Activated T-cell treated with anti-CD3 and anti-CD28 coated beads, Interleukin-2, amount 50 U/mL, for 24 hours (primary cell): Measurements from ENCODE around the gene SLC22A14.
"Not testable (repeated sequence)": the region's sequence is repeated elsewhere in the genome, so short reads cannot be mapped to it uniquely, and the experiment has no call there.

Experiments
- DNase-seq: peaks from one replicate; pipeline ENCODE4 v3.0.0-alpha.2; 2020
- H3K27ac Mint-ChIP-seq: 2 replicates; pipeline ENCODE4 v1.8.0; 2020; ENCODE audit warnings: mild to moderate bottlenecking, mixed read lengths
- H3K27me3 Mint-ChIP-seq: 2 replicates; pipeline ENCODE4 v1.8.0; 2020; ENCODE audit warnings: mixed read lengths
- H3K36me3 Mint-ChIP-seq: 2 replicates; pipeline ENCODE4 v1.8.0; 2020; ENCODE audit warnings: low read depth, mixed read lengths
- H3K4me1 Mint-ChIP-seq: 2 replicates; pipeline ENCODE4 v1.8.0; 2020; ENCODE audit warnings: low read depth, mixed read lengths
- H3K4me3 Mint-ChIP-seq: 2 replicates; pipeline ENCODE4 v1.8.0; 2020; ENCODE audit warnings: mild to moderate bottlenecking, moderate library complexity, mixed read lengths
- H3K9me3 Mint-ChIP-seq: 2 replicates; pipeline ENCODE4 v1.8.0; 2020; ENCODE audit warnings: mixed read lengths

SLC22A14 gene

DNA sequence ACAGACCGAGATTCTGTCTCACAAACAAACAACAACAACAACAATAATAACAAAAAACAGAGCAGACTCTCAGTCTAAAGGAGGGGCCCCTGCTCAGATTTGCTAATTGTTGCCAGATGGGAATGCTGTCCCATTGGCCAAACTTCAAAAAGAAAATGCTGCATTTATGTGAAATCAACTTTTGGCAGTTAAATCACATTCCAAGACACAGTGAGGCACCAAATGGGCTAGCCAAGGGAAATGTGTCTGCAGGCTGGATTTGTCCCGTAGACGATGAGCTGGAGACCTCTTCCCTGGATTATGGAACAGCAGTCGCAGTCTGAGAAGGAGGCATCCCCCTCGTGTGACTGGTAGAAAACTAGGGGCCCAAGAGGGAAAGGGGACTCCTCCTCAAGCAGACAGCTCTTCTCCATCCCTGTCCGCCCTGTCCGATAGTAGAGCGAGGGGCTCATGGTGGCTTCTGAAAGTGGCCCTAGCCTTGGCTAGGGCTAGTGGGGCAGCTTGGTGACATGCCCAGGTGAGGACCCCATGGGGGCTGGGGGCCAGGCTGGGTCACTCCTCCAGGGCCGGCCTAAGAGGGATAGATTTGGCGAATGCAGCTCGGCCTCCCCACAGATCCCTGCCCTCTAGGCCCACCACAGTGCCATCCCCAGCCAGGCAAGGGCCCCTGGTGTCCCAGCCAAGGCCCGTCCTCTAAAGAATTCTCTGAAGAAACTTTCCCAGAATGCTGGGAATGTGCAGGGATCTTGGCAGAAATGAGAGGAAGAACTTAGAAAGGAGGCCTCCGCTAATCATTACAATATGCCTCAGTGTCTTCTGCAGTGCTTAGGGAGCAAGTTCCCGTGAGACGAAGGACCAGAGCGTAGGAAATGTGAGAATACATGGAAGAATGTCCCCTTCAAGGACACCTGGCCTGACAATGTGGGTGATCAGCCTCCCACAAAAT is 2.0 kb downstream of the SLC22A14 start:
- no peak for DNase-seq

GRCh38 chr3:38284756-38285150 is 2.7 kb downstream of the SLC22A14 start:
- Mint-ChIP-seq H3K9me3 (no peaks in the 10 kb centered on the region), H3K27ac (no peak overlapping the region), H3K4me3 (no peak overlapping the region), H3K27me3 (no peaks in the 10 kb centered on the region), H3K4me1 (no peaks in the 10 kb centered on the region), H3K36me3 (no peaks in the 10 kb centered on the region)
- no peak for DNase-seq

More for the DNA sequence above, 2.0 kb downstream of the SLC22A14 start:
- no peaks in the 10 kb centered on the region for H3K9me3 Mint-ChIP-seq
- no peak overlapping the region for H3K27ac Mint-ChIP-seq
- H3K4me1 Mint-ChIP-seq = no peaks in the 10 kb centered on the region
- H3K27me3 Mint-ChIP-seq = no peaks in the 10 kb centered on the region
- no peaks in the 10 kb centered on the region for H3K36me3 Mint-ChIP-seq
- H3K4me3 Mint-ChIP-seq = no peak overlapping the region

GRCh38 chr3:38289286-38290217 is 7.5 kb downstream of the SLC22A14 start:
- not testable (repeated sequence) for H3K27me3 Mint-ChIP-seq, H3K4me1 Mint-ChIP-seq, H3K4me3 Mint-ChIP-seq, H3K36me3 Mint-ChIP-seq, H3K9me3 Mint-ChIP-seq, DNase-seq, H3K27ac Mint-ChIP-seq

- not testable (repeated sequence) for H3K4me1 Mint-ChIP-seq, H3K27me3 Mint-ChIP-seq, H3K4me3 Mint-ChIP-seq, DNase-seq, H3K9me3 Mint-ChIP-seq, H3K36me3 Mint-ChIP-seq, H3K27ac Mint-ChIP-seq
Observed at GRCh38 chr3:38297053-38297452, 15.0 kb downstream of the SLC22A14 start.

GRCh38 chr3:38297537-38297936 is 15.4 kb downstream of the SLC22A14 start:
- Mint-ChIP-seq H3K27ac (no peak overlapping the region), H3K9me3 (no peaks in the 10 kb centered on the region), H3K27me3 (peaks cover 9% of the 10 kb centered on the region), H3K4me3 (no peak overlapping the region), H3K4me1 (no peaks in the 10 kb centered on the region), H3K36me3 (no peaks in the 10 kb centered on the region)
- no peak for DNase-seq

- Mint-ChIP-seq H3K27me3 (peaks cover 9% of the 10 kb centered on the region), H3K27ac (no peak overlapping the region), H3K4me1 (no peaks in the 10 kb centered on the region), H3K4me3 (no peak overlapping the region), H3K36me3 (no peaks in the 10 kb centered on the region), H3K9me3 (no peaks in the 10 kb centered on the region)
- no peak for DNase-seq
Observed at GRCh38 chr3:38297947-38298711, 16.0 kb downstream of the SLC22A14 start.

GRCh38 chr3:38306941-38307340 is 24.8 kb downstream of the SLC22A14 start:
- no peak for DNase-seq
- H3K36me3 Mint-ChIP-seq = no peaks in the 10 kb centered on the region
- H3K4me3 Mint-ChIP-seq = no peak overlapping the region
- no peak overlapping the region for H3K27ac Mint-ChIP-seq
- no peaks in the 10 kb centered on the region for H3K4me1 Mint-ChIP-seq
- H3K27me3 Mint-ChIP-seq = no peaks in the 10 kb centered on the region
- H3K9me3 Mint-ChIP-seq = no peaks in the 10 kb centered on the region

- Mint-ChIP-seq H3K36me3 (no peaks in the 10 kb centered on the region), H3K9me3 (no peaks in the 10 kb centered on the region), H3K4me1 (no peaks in the 10 kb centered on the region), H3K27ac (no peak overlapping the region), H3K27me3 (no peaks in the 10 kb centered on the region), H3K4me3 (no peak overlapping the region)
- no peak for DNase-seq
Observed at GRCh38 chr3:38307599-38307998, 25.5 kb downstream of the SLC22A14 start.

DNA sequence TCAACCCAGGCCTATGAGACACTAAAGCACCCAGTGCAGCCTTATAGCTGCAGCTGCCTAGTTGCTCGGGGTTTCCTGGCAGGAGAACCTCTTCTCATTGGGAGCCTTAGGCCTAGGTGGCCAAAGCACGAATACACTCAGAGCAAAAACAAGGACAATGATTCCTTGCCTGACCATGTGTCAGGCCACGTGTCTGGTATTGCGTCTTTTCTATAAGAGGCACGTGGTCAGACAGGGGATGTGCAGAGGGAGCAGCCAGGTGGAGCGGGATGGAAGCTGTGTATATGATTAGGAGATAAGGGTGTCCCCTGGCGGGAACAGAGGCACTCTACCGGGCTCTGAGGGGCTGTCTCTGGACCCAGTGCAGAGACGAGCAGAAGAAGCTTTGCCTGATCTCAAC is 26.4 kb downstream of the SLC22A14 start:
- Mint-ChIP-seq H3K4me3 (no peak overlapping the region), H3K27ac (no peak overlapping the region)

DNA sequence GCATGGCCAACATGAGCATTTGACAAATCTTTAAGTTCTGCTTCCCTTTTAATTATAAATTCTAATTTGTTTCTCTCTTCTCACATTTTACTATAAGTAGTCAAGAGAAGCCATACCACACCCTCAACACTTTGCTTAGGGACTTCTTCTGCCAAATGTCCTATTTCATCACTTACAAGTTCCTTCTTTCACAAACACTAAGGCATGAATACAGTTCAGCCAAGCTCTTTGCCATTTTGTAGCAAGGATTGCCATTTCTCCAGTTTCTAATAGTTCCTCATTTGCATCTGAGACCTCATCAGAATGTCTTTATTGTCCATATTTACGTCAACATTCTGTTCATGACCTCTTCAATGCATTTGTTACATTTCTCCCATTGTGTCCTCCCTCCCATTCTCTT is 29.4 kb downstream of the SLC22A14 start:
- no peaks in the 10 kb centered on the region for H3K36me3 Mint-ChIP-seq
- H3K27me3 Mint-ChIP-seq = no peaks in the 10 kb centered on the region
- no peaks in the 10 kb centered on the region for H3K4me1 Mint-ChIP-seq
- no peaks in the 10 kb centered on the region for H3K9me3 Mint-ChIP-seq
- no peak for DNase-seq
- no peak overlapping the region for H3K27ac Mint-ChIP-seq
- H3K4me3 Mint-ChIP-seq = no peak overlapping the region

More for the DNA sequence above, 26.4 kb downstream of the SLC22A14 start:
- H3K27me3 Mint-ChIP-seq = no peaks in the 10 kb centered on the region
- H3K9me3 Mint-ChIP-seq = no peaks in the 10 kb centered on the region
- no peaks in the 10 kb centered on the region for H3K36me3 Mint-ChIP-seq
- DNase-seq = no peak
- H3K4me1 Mint-ChIP-seq = no peaks in the 10 kb centered on the region

DNA sequence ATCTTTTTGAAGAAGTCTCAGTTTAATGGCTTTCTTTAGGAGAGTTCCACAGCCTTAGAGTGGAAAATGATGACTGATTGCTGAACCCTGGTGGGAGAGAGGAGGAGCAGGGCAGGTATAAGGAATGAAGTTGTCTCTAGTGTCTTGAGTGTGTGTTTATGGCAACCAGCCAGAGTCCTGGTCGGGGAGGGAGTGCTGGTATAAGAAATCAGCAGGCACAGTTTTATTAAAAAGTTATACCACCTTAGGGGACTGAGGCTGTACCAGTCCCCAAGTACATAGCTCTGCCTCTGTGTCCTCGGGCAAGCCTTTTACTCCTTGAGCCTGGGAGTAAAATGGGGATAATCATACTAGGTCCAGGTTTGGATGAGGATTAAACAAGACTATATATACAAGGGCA is 29.8 kb downstream of the SLC22A14 start:
- no peak overlapping the region for H3K4me3 Mint-ChIP-seq
- no peaks in the 10 kb centered on the region for H3K9me3 Mint-ChIP-seq
- no peak for DNase-seq
- H3K4me1 Mint-ChIP-seq = no peaks in the 10 kb centered on the region
- no peaks in the 10 kb centered on the region for H3K36me3 Mint-ChIP-seq
- H3K27me3 Mint-ChIP-seq = no peaks in the 10 kb centered on the region
- H3K27ac Mint-ChIP-seq = no peak overlapping the region

DNA sequence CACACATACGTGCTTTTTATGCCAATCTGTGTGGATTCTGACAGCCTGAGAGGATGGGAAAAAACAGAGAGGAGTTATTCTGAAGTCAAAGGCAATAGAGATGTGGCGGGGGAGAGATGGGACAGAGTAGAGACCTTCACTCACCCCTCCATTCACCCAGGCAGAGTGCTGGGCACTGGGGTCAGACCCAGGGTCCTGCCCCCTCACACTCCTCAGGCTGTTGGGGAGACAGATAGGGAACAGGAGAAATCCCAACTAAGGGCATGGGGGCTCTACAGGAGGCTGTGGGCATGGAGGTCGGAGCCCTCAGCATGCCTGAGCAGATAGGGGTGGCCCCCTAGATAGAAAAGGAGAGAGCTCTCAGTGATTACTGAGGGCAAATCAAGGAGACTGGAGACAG is 30.3 kb downstream of the SLC22A14 start:
- H3K27ac Mint-ChIP-seq = no peak overlapping the region
- no peaks in the 10 kb centered on the region for H3K36me3 Mint-ChIP-seq
- DNase-seq = no peak
- H3K9me3 Mint-ChIP-seq = no peaks in the 10 kb centered on the region
- no peaks in the 10 kb centered on the region for H3K4me1 Mint-ChIP-seq
- H3K4me3 Mint-ChIP-seq = no peak overlapping the region
- no peaks in the 10 kb centered on the region for H3K27me3 Mint-ChIP-seq

DNA sequence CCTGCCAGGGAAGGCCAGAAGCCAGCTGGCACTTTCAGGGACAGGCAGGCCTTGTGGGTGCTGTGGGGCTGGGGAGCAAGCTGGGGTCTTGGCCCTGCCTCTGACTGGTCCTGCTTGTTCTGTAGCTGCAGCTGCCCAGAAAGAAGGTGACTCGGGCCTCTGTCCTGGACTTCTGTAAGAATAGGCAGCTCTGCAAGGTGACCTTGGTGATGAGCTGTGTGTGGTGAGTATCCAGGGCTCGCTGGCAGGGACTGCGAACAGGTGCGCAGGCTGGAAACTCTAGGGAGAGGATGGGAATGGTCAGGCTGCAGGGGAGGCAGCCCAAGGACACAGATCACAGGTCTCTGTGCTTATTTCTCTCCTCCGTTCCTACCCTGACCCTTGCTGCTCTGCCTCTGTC is 31.2 kb downstream of the SLC22A14 start:
- Mint-ChIP-seq H3K4me3 (no peak overlapping the region), H3K27me3 (no peaks in the 10 kb centered on the region), H3K9me3 (no peaks in the 10 kb centered on the region), H3K36me3 (no peaks in the 10 kb centered on the region), H3K4me1 (no peaks in the 10 kb centered on the region), H3K27ac (no peak overlapping the region)
- no peak for DNase-seq

GRCh38 chr3:38313695-38314094 is 31.6 kb downstream of the SLC22A14 start:
- Mint-ChIP-seq H3K36me3 (no peaks in the 10 kb centered on the region), H3K27me3 (no peaks in the 10 kb centered on the region), H3K27ac (no peak overlapping the region), H3K9me3 (no peaks in the 10 kb centered on the region), H3K4me1 (no peaks in the 10 kb centered on the region), H3K4me3 (no peak overlapping the region)
- DNase-seq = no peak
